ENCODE results near the gene PHF21B. TPM values are rescaled to one million over a fixed set of nuclear protein-coding genes. Genes with fewer than 3 reads are reported as not detected.
A peak's percentile ranks its signal among the peaks of the same experiment; 100 is the strongest.

Gene PHF21B
- total and polyA plus RNA-seq, 11 donors, result 0.04 to 1.6 (median 0.47) TPM; not detected in 4

GRCh38 chr22:44975427-44976262 is 34.2 kb downstream of the PHF21B start:
- 28 to 44% (median 36%) methylated on average over 16 to 22 of the region's 22 CpGs for WGBS, 4 donors
- H3K36me3 ChIP-seq, result no peaks in the 10 kb centered on the region
- peaks cover 0 to 8% (median 0%) of the 10 kb centered on the region in 9 donors for H3K27me3 ChIP-seq
- H3K4me1 ChIP-seq, result no peaks in the 10 kb centered on the region
- no peaks in the 10 kb centered on the region for H3K9me3 ChIP-seq
- intact Hi-C loops (cut with DNase I), result loop anchor here in 7 of 10 donors (5.0 to 10.0 kb wide), 3 partner anchors 112 to 122 kb away; no protein-coding TSS in a partner anchor
- H3K4me3 ChIP-seq, result no peak overlapping the region
- TF ChIP-seq CTCF (IDR thresholded peaks at IDR 0.05) (peak; percentile 25 to 75 (median 56)), POLR2A (IDR thresholded peaks at IDR 0.05) (no peak)
- H3K27ac ChIP-seq, result no peak overlapping the region
- ATAC-seq, result peak; percentile 66 to 91 (median 90)
- DNase-seq, result peak; percentile 75 to 87 (median 78)

GRCh38 chr22:44974454-44974853 is 35.4 kb downstream of the PHF21B start:
- no peak for DNase-seq
- H3K4me3 ChIP-seq, result no peak overlapping the region
- no peaks in the 10 kb centered on the region for H3K9me3 ChIP-seq
- TF ChIP-seq POLR2A (IDR thresholded peaks at IDR 0.05) (no peak), CTCF (IDR thresholded peaks at IDR 0.05) (no peak)
- intact Hi-C loops (cut with DNase I), result loop anchor here in 5 of 10 donors (10.0 kb wide), 1 partner anchor 120 kb away; no protein-coding TSS in a partner anchor
- no peak overlapping the region for H3K27ac ChIP-seq
- no peaks in the 10 kb centered on the region for H3K36me3 ChIP-seq
- no peaks in the 10 kb centered on the region for H3K4me1 ChIP-seq
- 74 to 87% (median 85%) methylated on average over 9 of the region's 9 CpGs for WGBS, 4 donors
- H3K27me3 ChIP-seq, result peaks cover 0 to 4% (median 0%) of the 10 kb centered on the region in 9 donors
- no peak for ATAC-seq

- no peak for DNase-seq
- TF ChIP-seq CTCF (IDR thresholded peaks at IDR 0.05), result no peak
- TF ChIP-seq POLR2A (IDR thresholded peaks at IDR 0.05), result no peak
- 79 to 88% (median 85%) methylated on average over 8 of the region's 8 CpGs for WGBS, 4 donors
- Histone ChIP-seq H3K27ac (no peak overlapping the region), H3K4me1 (no peaks in the 10 kb centered on the region), H3K36me3 (no peaks in the 10 kb centered on the region), H3K4me3 (no peak overlapping the region), H3K27me3 (peaks cover 0 to 4% (median 0%) of the 10 kb centered on the region in 9 donors), H3K9me3 (no peaks in the 10 kb centered on the region)
- no peak for ATAC-seq
- intact Hi-C loops (cut with DNase I), result loop anchor here in 5 of 10 donors (10.0 kb wide), 1 partner anchor 121 kb away; no protein-coding TSS in a partner anchor
Observed at GRCh38 chr22:44973829-44974228, 36.0 kb downstream of the PHF21B start.

GRCh38 chr22:44972363-44973083 is 37.3 kb downstream of the PHF21B start:
- intact Hi-C loops (cut with DNase I), result loop anchor here in 5 of 10 donors (10.0 kb wide), 1 partner anchor 122 kb away; no protein-coding TSS in a partner anchor

More at GRCh38 chr22:44972363-44973083, 37.3 kb downstream of the PHF21B start:
- Histone ChIP-seq H3K27me3 (peaks cover 0 to 4% (median 0%) of the 10 kb centered on the region in 9 donors), H3K36me3 (no peaks in the 10 kb centered on the region), H3K4me1 (no peaks in the 10 kb centered on the region), H3K4me3 (no peak overlapping the region), H3K9me3 (no peaks in the 10 kb centered on the region), H3K27ac (no peak overlapping the region)
- DNase-seq (no peak), ATAC-seq (no peak)
- WGBS, 4 donors, result 62 to 75% (median 73%) methylated on average over 18 to 23 of the region's 23 CpGs
- TF ChIP-seq CTCF (IDR thresholded peaks at IDR 0.05) (no peak), POLR2A (IDR thresholded peaks at IDR 0.05) (no peak)
